ENCODE measurements around the gene NOC4L.

NOC4L gene

GRCh38 chr12:132172619-132173018, 28.4 kb downstream of the NOC4L start:
- in situ Hi-C loops (cut with MboI; ENCODE audit: low pct_unique_long_range_greater_than_20kb, low sequenced_read_pairs, unreplicated experiment): no loop called here
- no peak for DNase-seq (ENCODE audit: low spot score)
- TF ChIP-seq CTCF (IDR thresholded peaks at IDR 0.05; ENCODE audit: extremely low read depth, insufficient read depth, missing control alignments): no peak

GRCh38 chr12:132173135-132174014, 29.1 kb downstream of the NOC4L start:
- in situ Hi-C loops (cut with MboI; ENCODE audit: low pct_unique_long_range_greater_than_20kb, low sequenced_read_pairs, unreplicated experiment): no loop called here
- TF ChIP-seq CTCF (IDR thresholded peaks at IDR 0.05; ENCODE audit: extremely low read depth, insufficient read depth, missing control alignments): no peak
- DNase-seq (ENCODE audit: low spot score): no peak

- no peak for TF ChIP-seq CTCF (IDR thresholded peaks at IDR 0.05; ENCODE audit: extremely low read depth, insufficient read depth, missing control alignments)
- in situ Hi-C loops (cut with MboI; ENCODE audit: low pct_unique_long_range_greater_than_20kb, low sequenced_read_pairs, unreplicated experiment): no loop called here
- no peak for DNase-seq (ENCODE audit: low spot score)
These were observed 30.0 kb downstream of the NOC4L start for GRCh38 chr12:132174015-132174838.

- DNase-seq (ENCODE audit: low spot score): no peak
- TF ChIP-seq CTCF (IDR thresholded peaks at IDR 0.05; ENCODE audit: extremely low read depth, insufficient read depth, missing control alignments): no peak
- in situ Hi-C loops (cut with MboI; ENCODE audit: low pct_unique_long_range_greater_than_20kb, low sequenced_read_pairs, unreplicated experiment): no loop called here
These were observed 30.7 kb downstream of the NOC4L start for GRCh38 chr12:132174839-132175490.

GRCh38 chr12:132175496-132176384, 31.5 kb downstream of the NOC4L start:
- no peak for DNase-seq (ENCODE audit: low spot score)
- in situ Hi-C loops (cut with MboI; ENCODE audit: low pct_unique_long_range_greater_than_20kb, low sequenced_read_pairs, unreplicated experiment): no loop called here
- no peak for TF ChIP-seq CTCF (IDR thresholded peaks at IDR 0.05; ENCODE audit: extremely low read depth, insufficient read depth, missing control alignments)
